ENCODE data around the gene MAP1LC3B2.

The MAP1LC3B2 gene

GRCh38 chr12:116597886-116598285 lies 38.7 kb downstream of the MAP1LC3B2 start:
- no peak for DNase-seq

- DNase-seq: no peak
These were observed 39.4 kb downstream of the MAP1LC3B2 start for GRCh38 chr12:116598311-116599284.

- peak; percentile 29 for DNase-seq
These were observed 40.3 kb downstream of the MAP1LC3B2 start for GRCh38 chr12:116599285-116600136.

- DNase-seq: no peak
These were observed 42.1 kb downstream of the MAP1LC3B2 start for GRCh38 chr12:116600959-116601918.

GRCh38 chr12:116601933-116602810 lies 43.0 kb downstream of the MAP1LC3B2 start:
- no peak for DNase-seq

GRCh38 chr12:116603546-116604177 lies 44.5 kb downstream of the MAP1LC3B2 start:
- DNase-seq: no peak

GRCh38 chr12:116604178-116604895 lies 45.2 kb downstream of the MAP1LC3B2 start:
- DNase-seq: no peak

GRCh38 chr12:116604951-116605641 lies 45.9 kb downstream of the MAP1LC3B2 start:
- DNase-seq: no peak

GRCh38 chr12:116606397-116606796 lies 47.2 kb downstream of the MAP1LC3B2 start:
- no peak for DNase-seq

- no peak for DNase-seq
These were observed 47.9 kb downstream of the MAP1LC3B2 start for GRCh38 chr12:116607039-116607438.

- DNase-seq: no peak
These were observed 50.3 kb downstream of the MAP1LC3B2 start for GRCh38 chr12:116609319-116610114.

- no peak for DNase-seq
These were observed 51.9 kb downstream of the MAP1LC3B2 start for GRCh38 chr12:116610971-116611541.

GRCh38 chr12:116612436-116612835 lies 53.3 kb downstream of the MAP1LC3B2 start:
- DNase-seq: no peak

GRCh38 chr12:116613256-116613655 lies 54.1 kb downstream of the MAP1LC3B2 start:
- no peak for DNase-seq

GRCh38 chr12:116614194-116614915 lies 55.2 kb downstream of the MAP1LC3B2 start:
- DNase-seq: no peak

GRCh38 chr12:116615141-116615861 lies 56.1 kb downstream of the MAP1LC3B2 start:
- DNase-seq: no peak

All from activated CD4-positive, alpha-beta T cell treated with anti-CD3 and anti-CD28 coated beads for 1 hour (primary cell).